HCT116 (cell line): ENCODE measurements around the gene TWIST2.

ENCODE experiments used
- ELF1 ChIP-seq: IDR thresholded peaks from 2 replicates; pipeline ENCODE4 v1.6.1; 2012; ENCODE audit warnings: low read depth, borderline replicate concordance
- EZH2 ChIP-seq: fragments of 200-600 bp; sonication (generic); IDR thresholded peaks from 2 replicates; pipeline ENCODE4 v1.6.1; 2017; ENCODE audit warnings: antibody characterized with exemption, mixed run types
- JUND ChIP-seq: IDR thresholded peaks from 2 replicates; pipeline ENCODE4 v1.6.1; 2012
- POLR2A ChIP-seq: IDR thresholded peaks from 2 replicates; pipeline ENCODE4 v1.7.0; 2011; ENCODE audit warnings: borderline replicate concordance; ENCODE audit not compliant: insufficient read depth, insufficient read length; ENCODE audit errors: extremely low read depth
- POLR2AphosphoS5 ChIP-seq: IDR thresholded peaks from 2 replicates; pipeline ENCODE4 v1.6.1; 2011; ENCODE audit warnings: mild to moderate bottlenecking, low read depth, low read length, moderate library complexity
- RAD21 ChIP-seq: IDR thresholded peaks from 2 replicates; pipeline ENCODE4 v1.6.1; 2012; ENCODE audit warnings: low read depth, mild to moderate bottlenecking
- YY1 ChIP-seq: IDR thresholded peaks from 2 replicates; pipeline ENCODE4 v1.6.1; 2011; ENCODE audit warnings: low read length, low read depth, moderate library complexity, mild to moderate bottlenecking; ENCODE audit not compliant: insufficient replicate concordance; ENCODE audit errors: extremely low read depth
- TF ChIP-seq, protein P1 (sequence below), 3 experiments: fragments of 200-600 bp in 1 of 3; sonication (generic) in 1 of 3; IDR thresholded peaks in 2 of 3; conservative IDR thresholded peaks in 1 of 3; 2 replicates each; pipeline ENCODE4 v1.5.1; 2012 to 2017; ENCODE audit warnings: low read depth in 2 of 3, low read length in 2 of 3, antibody characterized with exemption in 1 of 3, borderline replicate concordance in 1 of 3, control low read depth in 1 of 3, mild to moderate bottlenecking in 1 of 3, mixed read lengths in 1 of 3, mixed run types in 1 of 3, moderate library complexity in 1 of 3; ENCODE audit not compliant: insufficient read depth in 1 of 3

GRCh38 chr2:238908960-238909951 is 61.4 kb downstream of the TWIST2 start:
- TF ChIP-seq RAD21: no peak
- TF ChIP-seq POLR2AphosphoS5: no peak
- no peak for TF ChIP-seq ELF1
- no peak for TF ChIP-seq YY1
- no peak for TF ChIP-seq JUND
- TF ChIP-seq EZH2: no peak
- TF ChIP-seq, protein P1, sequence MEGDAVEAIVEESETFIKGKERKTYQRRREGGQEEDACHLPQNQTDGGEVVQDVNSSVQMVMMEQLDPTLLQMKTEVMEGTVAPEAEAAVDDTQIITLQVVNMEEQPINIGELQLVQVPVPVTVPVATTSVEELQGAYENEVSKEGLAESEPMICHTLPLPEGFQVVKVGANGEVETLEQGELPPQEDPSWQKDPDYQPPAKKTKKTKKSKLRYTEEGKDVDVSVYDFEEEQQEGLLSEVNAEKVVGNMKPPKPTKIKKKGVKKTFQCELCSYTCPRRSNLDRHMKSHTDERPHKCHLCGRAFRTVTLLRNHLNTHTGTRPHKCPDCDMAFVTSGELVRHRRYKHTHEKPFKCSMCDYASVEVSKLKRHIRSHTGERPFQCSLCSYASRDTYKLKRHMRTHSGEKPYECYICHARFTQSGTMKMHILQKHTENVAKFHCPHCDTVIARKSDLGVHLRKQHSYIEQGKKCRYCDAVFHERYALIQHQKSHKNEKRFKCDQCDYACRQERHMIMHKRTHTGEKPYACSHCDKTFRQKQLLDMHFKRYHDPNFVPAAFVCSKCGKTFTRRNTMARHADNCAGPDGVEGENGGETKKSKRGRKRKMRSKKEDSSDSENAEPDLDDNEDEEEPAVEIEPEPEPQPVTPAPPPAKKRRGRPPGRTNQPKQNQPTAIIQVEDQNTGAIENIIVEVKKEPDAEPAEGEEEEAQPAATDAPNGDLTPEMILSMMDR (IDR thresholded peaks at IDR 0.05 in 2 of 3, conservative IDR thresholded peaks at IDR 0.05 in 1 of 3; ENCODE audit: borderline replicate concordance in 1 of 3, insufficient read depth in 1 of 3, low read depth in 2 of 3, low read length in 2 of 3): no peak
- no peak for TF ChIP-seq POLR2A
